ENCODE data around the gene PCDH1.

PCDH1 gene

GRCh38 chr5:141807732-141808131, 70.5 kb downstream of the PCDH1 start:
- no peak for DNase-seq (ENCODE audit: low read depth)

- DNase-seq (ENCODE audit: low read depth), result no peak
Observed at GRCh38 chr5:141807329-141807728, 70.9 kb downstream of the PCDH1 start.

- DNase-seq (ENCODE audit: low read depth), result no peak
Observed at GRCh38 chr5:141806626-141807025, 71.6 kb downstream of the PCDH1 start.

GRCh38 chr5:141805874-141806595, 72.2 kb downstream of the PCDH1 start:
- DNase-seq (ENCODE audit: low read depth), result no peak

GRCh38 chr5:141804475-141804874, 73.7 kb downstream of the PCDH1 start:
- no peak for DNase-seq (ENCODE audit: low read depth)

All from activated T-helper 1 cell treated with Interleukin-2 at 50 U/mL for 16 hours (primary cell).